OCI-LY1 (cell line): ENCODE results near the gene CFHR2.

Source experiments
- CTCF ChIP-seq: fragments of 200-600 bp; sonication (generic), shearing (Covaris generic); IDR thresholded peaks from 2 replicates; pipeline ENCODE4 v1.5.1; 2017; ENCODE audit warnings: mild to moderate bottlenecking, antibody characterized with exemption, low read length, moderate library complexity, mixed read lengths
- EZH2 ChIP-seq: fragments of 200-600 bp; sonication (generic), shearing (Covaris generic); IDR thresholded peaks from 2 replicates; pipeline ENCODE4 v1.8.0; 2017; ENCODE audit warnings: borderline replicate concordance, mixed run types, mild to moderate bottlenecking, antibody characterized with exemption, low read length, moderate library complexity, mixed read lengths

GRCh38 chr1:197008861-197009260, 65.3 kb downstream of the CFHR2 start:
- TF ChIP-seq CTCF (no peak), EZH2 (no peak)
